ENCODE data around the gene HUNK. TPM values are rescaled to one million over a fixed set of nuclear protein-coding genes. Genes with fewer than 3 reads are reported as not detected.

Gene HUNK
- total RNA-seq, 1 donor from 2014 or later = 2.8 TPM

- H3K4me3 ChIP-seq (ENCODE audit: low read depth, low read length) = no peak overlapping the region
- DNase-seq (ENCODE audit: low read depth) = no peak
- no peak for TF ChIP-seq CTCF (conservative IDR thresholded peaks at IDR 0.05; ENCODE audit: low read depth, low read length)
Observed at GRCh38 chr21:31928656-31929055, 55.8 kb downstream of the HUNK start.

GRCh38 chr21:31929548-31929947 lies 56.7 kb downstream of the HUNK start:
- no peak for TF ChIP-seq CTCF (conservative IDR thresholded peaks at IDR 0.05; ENCODE audit: low read depth, low read length)
- no peak overlapping the region for H3K4me3 ChIP-seq (ENCODE audit: low read depth, low read length)
- DNase-seq (ENCODE audit: low read depth) = no peak

- no peak overlapping the region for H3K4me3 ChIP-seq (ENCODE audit: low read depth, low read length)
- DNase-seq (ENCODE audit: low read depth) = no peak
- no peak for TF ChIP-seq CTCF (conservative IDR thresholded peaks at IDR 0.05; ENCODE audit: low read depth, low read length)
Observed at GRCh38 chr21:31930001-31930400, 57.2 kb downstream of the HUNK start.

- DNase-seq (ENCODE audit: low read depth) = no peak
- no peak overlapping the region for H3K4me3 ChIP-seq (ENCODE audit: low read depth, low read length)
- no peak for TF ChIP-seq CTCF (conservative IDR thresholded peaks at IDR 0.05; ENCODE audit: low read depth, low read length)
Observed at GRCh38 chr21:31931644-31932469, 59.0 kb downstream of the HUNK start.

GRCh38 chr21:31932470-31932764 lies 59.6 kb downstream of the HUNK start:
- TF ChIP-seq CTCF (conservative IDR thresholded peaks at IDR 0.05; ENCODE audit: low read depth, low read length) = no peak
- H3K4me3 ChIP-seq (ENCODE audit: low read depth, low read length) = no peak overlapping the region
- no peak for DNase-seq (ENCODE audit: low read depth)

GRCh38 chr21:31937303-31937702 lies 64.5 kb downstream of the HUNK start:
- no peak overlapping the region for H3K4me3 ChIP-seq (ENCODE audit: low read depth, low read length)
- DNase-seq (ENCODE audit: low read depth) = no peak
- TF ChIP-seq CTCF (conservative IDR thresholded peaks at IDR 0.05; ENCODE audit: low read depth, low read length) = no peak

Measured in epithelial cell of proximal tubule (primary cell).